IPS-18c (cell line): ENCODE results near the gene RNF32.

Experiments used
- H3K4me3 ChIP-seq: 2 replicates; pipeline ENCODE4 v1.7.0; 2013; ENCODE audit warnings: low read depth, mild to moderate bottlenecking, low read length, moderate library complexity; ENCODE audit not compliant: insufficient read depth
- H3K9me3 ChIP-seq: one replicate; pipeline ENCODE4 v1.6.1; 2013; ENCODE audit warnings: mild to moderate bottlenecking, low read length, moderate library complexity; ENCODE audit not compliant: control insufficient read depth, insufficient read depth

RNF32 gene

GRCh38 chr7:156659203-156659602 lies 18.6 kb downstream of the RNF32 start:
- Histone ChIP-seq H3K4me3 (no peak overlapping the region), H3K9me3 (peaks cover 3% of the 10 kb centered on the region)

GRCh38 chr7:156659961-156660360 lies 19.4 kb downstream of the RNF32 start:
- Histone ChIP-seq H3K4me3 (no peak overlapping the region), H3K9me3 (peaks cover 3% of the 10 kb centered on the region)

- Histone ChIP-seq H3K9me3 (peaks cover 3% of the 10 kb centered on the region), H3K4me3 (no peak overlapping the region)
These were observed 21.1 kb downstream of the RNF32 start for GRCh38 chr7:156661637-156662036.

GRCh38 chr7:156662277-156662676 lies 21.7 kb downstream of the RNF32 start:
- Histone ChIP-seq H3K4me3 (no peak overlapping the region), H3K9me3 (peaks cover 3% of the 10 kb centered on the region)

GRCh38 chr7:156665101-156665500 lies 24.5 kb downstream of the RNF32 start:
- Histone ChIP-seq H3K9me3 (peaks cover 3% of the 10 kb centered on the region), H3K4me3 (no peak overlapping the region)

GRCh38 chr7:156666368-156667109 lies 26.0 kb downstream of the RNF32 start:
- Histone ChIP-seq H3K4me3 (no peak overlapping the region), H3K9me3 (no peaks in the 10 kb centered on the region)

GRCh38 chr7:156667110-156667426 lies 26.5 kb downstream of the RNF32 start:
- H3K9me3 ChIP-seq = no peaks in the 10 kb centered on the region
- no peak overlapping the region for H3K4me3 ChIP-seq

GRCh38 chr7:156668130-156668741 lies 27.7 kb downstream of the RNF32 start:
- Histone ChIP-seq H3K4me3 (no peak overlapping the region), H3K9me3 (no peaks in the 10 kb centered on the region)

GRCh38 chr7:156669035-156669828 lies 28.7 kb downstream of the RNF32 start:
- H3K4me3 ChIP-seq = no peak overlapping the region
- H3K9me3 ChIP-seq = no peaks in the 10 kb centered on the region

- no peak overlapping the region for H3K4me3 ChIP-seq
These were observed 32.9 kb downstream of the RNF32 start for GRCh38 chr7:156673454-156673853.

GRCh38 chr7:156673902-156674301 lies 33.3 kb downstream of the RNF32 start:
- H3K9me3 ChIP-seq = peaks cover 2% of the 10 kb centered on the region

More at GRCh38 chr7:156673454-156673853, 32.9 kb downstream of the RNF32 start:
- peaks cover 2% of the 10 kb centered on the region for H3K9me3 ChIP-seq

GRCh38 chr7:156675721-156676120 lies 35.1 kb downstream of the RNF32 start:
- Histone ChIP-seq H3K4me3 (no peak overlapping the region), H3K9me3 (peaks cover 2% of the 10 kb centered on the region)

More at GRCh38 chr7:156673902-156674301, 33.3 kb downstream of the RNF32 start:
- H3K4me3 ChIP-seq = no peak overlapping the region

GRCh38 chr7:156676263-156676662 lies 35.7 kb downstream of the RNF32 start:
- no peak overlapping the region for H3K4me3 ChIP-seq

GRCh38 chr7:156677374-156678054 lies 36.9 kb downstream of the RNF32 start:
- Histone ChIP-seq H3K4me3 (no peak overlapping the region), H3K9me3 (peaks cover 2% of the 10 kb centered on the region)

More at GRCh38 chr7:156676263-156676662, 35.7 kb downstream of the RNF32 start:
- H3K9me3 ChIP-seq = peaks cover 2% of the 10 kb centered on the region

GRCh38 chr7:156680281-156680680 lies 39.7 kb downstream of the RNF32 start:
- Histone ChIP-seq H3K9me3 (peaks cover 2% of the 10 kb centered on the region), H3K4me3 (no peak overlapping the region)

GRCh38 chr7:156682928-156683327 lies 42.4 kb downstream of the RNF32 start:
- Histone ChIP-seq H3K9me3 (no peaks in the 10 kb centered on the region), H3K4me3 (no peak overlapping the region)

- no peak overlapping the region for H3K4me3 ChIP-seq
- no peaks in the 10 kb centered on the region for H3K9me3 ChIP-seq
These were observed 43.7 kb downstream of the RNF32 start for GRCh38 chr7:156684251-156684650.
